Tibial artery (tissue), 4 donors: ENCODE results near the gene APBB2.

Experiments
- DNase-seq, 2 donors: peaks; one replicate each; pipeline ENCODE4 v3.0.0-alpha.2; 2019
- H3K27ac ChIP-seq, 2 donors: fragments of 200-600 bp; sonication (generic) in 1 of 2; 1 replicate in 1 of 2; 2 replicates in 1 of 2; pipeline ENCODE4 v1.5.1; 2018 to 2019; ENCODE audit warnings: mild to moderate bottlenecking in 1 of 2
- H3K27me3 ChIP-seq, 2 donors: fragments of 200-600 bp; sonication (generic) in 1 of 2; one replicate each; pipeline versions ENCODE4 v1.5.1 to v1.6.0; 2016 to 2019
- H3K36me3 ChIP-seq, 3 donors: fragments of 200-600 bp; sonication (generic) in 2 of 3; one replicate each; pipeline ENCODE4 v1.5.1; 2016 to 2019; ENCODE audit warnings: mild to moderate bottlenecking in 2 of 3
- H3K4me1 ChIP-seq, 4 donors: fragments of 200-600 bp; sonication (generic) in 2 of 4; 1 replicate in 3 of 4; 2 replicates in 1 of 4; pipeline ENCODE4 v1.5.1; 2016 to 2019
- H3K4me3 ChIP-seq, 2 donors: fragments of 200-600 bp; sonication (generic) in 1 of 2; 1 replicate in 1 of 2; 2 replicates in 1 of 2; pipeline ENCODE4 v1.5.1; 2018 to 2019; ENCODE audit warnings: mild to moderate bottlenecking in 2 of 2
- H3K9me3 ChIP-seq, 3 donors: fragments of 200-600 bp; sonication (generic) in 1 of 3; one replicate each; pipeline ENCODE4 v1.5.1; 2016 to 2019
- CTCF ChIP-seq, 2 experiments: fragments of 200-600 bp in 1 of 2; fragments of 450-650 bp in 1 of 2; IDR thresholded peaks; one replicate each; pipeline ENCODE4 v1.5.1; 2017 to 2019; ENCODE audit warnings: antibody characterized with exemption in 2 of 2, mild to moderate bottlenecking in 1 of 2, moderate library complexity in 1 of 2
- intact Hi-C: fragments of 100-400 bp; cut with DNase I; formaldehyde crosslinking; loops from one replicate; pipeline ENCODE4 v1.15.0; 2023; ENCODE audit warnings: low total_unique reads

Gene APBB2

DNA sequence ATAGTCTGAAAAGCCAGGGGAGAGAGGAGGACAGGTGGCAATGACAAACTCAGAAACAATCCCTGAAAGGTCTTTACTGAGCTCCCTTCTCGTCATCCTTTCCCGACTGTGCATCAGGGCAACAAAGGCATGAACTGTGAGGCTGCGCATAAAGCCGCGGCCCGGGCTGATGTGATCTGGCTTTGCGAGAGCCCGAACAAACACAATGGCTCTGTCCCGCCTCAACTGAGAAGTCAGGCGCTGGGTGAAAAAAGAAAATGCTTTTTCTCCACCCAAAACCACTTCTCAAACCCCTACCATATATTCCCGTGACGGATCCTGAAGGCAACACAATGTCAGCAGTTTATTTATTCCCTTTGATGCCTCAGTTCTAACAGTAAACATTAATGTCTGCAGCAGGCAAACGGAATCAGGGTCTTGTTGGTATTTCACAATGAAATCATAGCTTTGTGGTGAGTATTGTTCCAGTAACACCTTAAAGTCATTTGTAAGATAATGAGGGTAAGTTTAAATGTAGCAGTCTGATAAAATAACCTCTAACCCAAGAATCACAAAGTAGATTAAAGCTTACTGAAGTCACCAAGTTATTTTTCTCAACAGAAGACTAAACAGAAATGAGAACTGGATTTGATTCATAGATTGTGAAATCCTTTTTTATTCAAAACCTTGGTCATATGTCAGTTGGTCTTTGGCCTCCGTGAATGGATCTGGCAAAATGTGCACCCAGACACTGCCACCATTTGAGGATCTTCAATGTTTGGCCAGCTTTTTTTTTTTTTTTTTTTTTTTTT, 67.4 kb downstream of the APBB2 start:
- Histone ChIP-seq H3K27ac (peak overlapping the region; percentile 77 to 80), H3K36me3 (no peaks in the 10 kb centered on the region), H3K27me3 (no peaks in the 10 kb centered on the region), H3K9me3 (no peaks in the 10 kb centered on the region), H3K4me3 (no peak overlapping the region), H3K4me1 (peaks cover 11 to 96% (median 51%) of the 10 kb centered on the region in 4 donors)
- peak; percentile 64 to 72 for DNase-seq
- intact Hi-C loops: no loop called here
- TF ChIP-seq CTCF (IDR thresholded peaks at IDR 0.05): no peak

DNA sequence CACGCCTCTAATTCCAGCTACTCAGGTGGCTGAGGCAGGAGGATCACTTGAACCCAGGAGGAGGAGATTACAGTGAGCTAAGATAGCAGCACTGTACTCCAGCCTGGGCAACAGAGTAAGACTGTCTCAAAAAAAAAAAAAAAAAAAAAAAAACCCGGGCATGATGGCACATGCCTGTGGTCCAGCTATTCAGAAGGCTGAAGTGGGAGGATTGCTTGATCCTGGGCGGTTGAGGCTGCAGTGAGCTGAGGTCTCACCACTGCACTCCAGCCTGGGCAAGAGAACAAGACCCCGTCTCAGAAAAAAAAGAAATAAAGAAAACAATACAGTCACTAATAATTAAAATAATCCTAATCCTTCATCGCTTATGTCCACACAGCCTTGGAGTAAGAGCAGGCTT, 68.1 kb downstream of the APBB2 start:
- Histone ChIP-seq H3K4me3 (no peak overlapping the region), H3K27ac (peak overlapping the region; percentile 77 to 80), H3K36me3 (no peaks in the 10 kb centered on the region), H3K27me3 (no peaks in the 10 kb centered on the region), H3K9me3 (no peaks in the 10 kb centered on the region), H3K4me1 (peaks cover 11 to 97% (median 59%) of the 10 kb centered on the region in 4 donors)
- no peak for TF ChIP-seq CTCF (IDR thresholded peaks at IDR 0.05)
- DNase-seq: no peak
- intact Hi-C loops: no loop called here

DNA sequence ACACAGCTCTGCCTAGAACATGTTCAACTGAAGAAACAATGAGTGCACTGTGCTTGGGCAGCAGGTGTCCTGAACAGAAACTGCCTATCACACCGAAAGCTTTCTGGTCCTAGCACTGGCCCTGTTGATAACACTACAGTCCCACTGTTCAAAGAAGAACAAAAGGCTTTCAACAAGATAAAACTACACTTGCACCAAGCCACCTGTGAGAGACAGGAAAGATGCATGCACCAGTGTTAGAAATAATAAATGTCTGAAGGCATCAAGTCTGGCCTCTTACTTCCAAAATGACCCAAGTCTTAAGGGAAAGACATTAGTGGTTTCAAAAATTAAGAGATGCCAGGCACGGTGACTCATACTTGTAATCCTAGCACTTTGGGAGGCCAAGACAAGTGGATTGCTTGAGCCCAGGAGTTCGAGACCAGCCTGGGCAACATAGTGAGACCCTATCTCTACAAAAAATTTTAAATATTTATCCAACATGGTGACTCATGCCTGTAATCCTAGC, 68.7 kb downstream of the APBB2 start:
- no peak for TF ChIP-seq CTCF (IDR thresholded peaks at IDR 0.05)
- Histone ChIP-seq H3K4me1 (peaks cover 11 to 97% (median 63%) of the 10 kb centered on the region in 4 donors), H3K4me3 (no peak overlapping the region), H3K9me3 (no peaks in the 10 kb centered on the region), H3K36me3 (no peaks in the 10 kb centered on the region), H3K27me3 (no peaks in the 10 kb centered on the region), H3K27ac (peak overlapping the region; percentile 77 to 80)
- DNase-seq: no peak
- intact Hi-C loops: no loop called here

- Histone ChIP-seq H3K36me3 (no peaks in the 10 kb centered on the region), H3K4me1 (peaks cover 11 to 95% (median 64%) of the 10 kb centered on the region in 4 donors), H3K27me3 (no peaks in the 10 kb centered on the region), H3K4me3 (no peak overlapping the region), H3K9me3 (no peaks in the 10 kb centered on the region), H3K27ac (peak overlapping the region; percentile 77 to 80)
- TF ChIP-seq CTCF (IDR thresholded peaks at IDR 0.05): no peak
- no peak for DNase-seq
- intact Hi-C loops: no loop called here
Observed at GRCh38 chr4:41144812-41145211, 69.5 kb downstream of the APBB2 start.

GRCh38 chr4:41144040-41144379, 70.3 kb downstream of the APBB2 start:
- H3K4me1 ChIP-seq: peaks cover 11 to 87% (median 61%) of the 10 kb centered on the region in 4 donors
- peak overlapping the region; percentile 16 to 29 for H3K4me3 ChIP-seq
- no peak for TF ChIP-seq CTCF (IDR thresholded peaks at IDR 0.05)
- peak overlapping the region; percentile 77 to 80 for H3K27ac ChIP-seq
- no peaks in the 10 kb centered on the region for H3K27me3 ChIP-seq
- DNase-seq: no peak
- no peaks in the 10 kb centered on the region for H3K9me3 ChIP-seq
- intact Hi-C loops: no loop called here
- no peaks in the 10 kb centered on the region for H3K36me3 ChIP-seq
